ENCODE measurements around the gene FTH1. TPM values are rescaled to one million over a fixed set of nuclear protein-coding genes. Genes with fewer than 3 reads are reported as not detected.
A peak's percentile ranks its signal among the peaks of the same experiment; 100 is the strongest.

Gene FTH1
- total and polyA plus RNA-seq, 3 donors from 2014 or later = 1,162 to 2,237 (median 1,419) TPM

DNA sequence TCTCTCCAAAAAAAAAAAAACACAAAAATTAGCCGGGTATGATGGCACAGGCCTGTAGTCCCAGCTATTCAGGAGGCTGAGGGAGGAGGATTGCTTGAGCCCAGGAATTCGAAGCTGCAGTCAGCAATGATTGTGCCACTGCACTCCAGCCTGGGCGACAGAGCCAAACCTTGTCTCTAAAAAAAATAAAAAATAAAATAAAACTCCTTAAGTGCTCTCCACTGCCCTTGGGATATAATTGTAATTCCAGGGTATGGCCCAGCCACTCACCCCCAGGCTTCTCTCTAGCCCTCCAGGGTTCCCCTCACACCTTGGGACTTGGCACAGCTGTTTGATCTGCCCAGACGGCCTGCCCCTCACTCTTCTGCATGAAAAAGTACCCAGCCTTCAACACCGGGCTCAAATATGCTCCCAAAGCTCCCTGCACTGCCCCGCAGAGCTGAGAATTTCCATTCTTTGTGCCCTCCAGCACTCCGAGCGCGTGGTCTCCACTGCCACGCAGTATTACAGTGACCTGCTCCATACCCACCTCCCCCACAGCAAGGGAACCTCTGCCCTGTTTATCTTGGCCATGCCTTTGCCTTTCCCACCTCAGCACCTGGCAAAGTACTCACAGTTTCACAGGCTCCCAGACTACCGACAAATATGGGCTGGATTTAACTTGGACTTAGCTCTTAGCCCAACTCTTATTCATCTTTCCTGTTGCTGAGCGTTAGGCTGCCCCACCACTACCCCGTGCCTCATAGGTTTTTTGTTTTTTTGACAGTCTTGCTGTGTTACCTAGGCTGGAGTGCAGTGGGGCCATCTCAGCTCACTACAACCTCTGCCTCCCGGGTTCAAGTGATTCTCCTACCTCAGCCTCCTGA lies 7.6 kb upstream of the FTH1 start:
- no peak for DNase-seq
- Histone ChIP-seq H3K27me3 (no peaks in the 10 kb centered on the region), H3K9me3 (no peaks in the 10 kb centered on the region), H3K4me3 (no peak overlapping the region), H3K27ac (no peak overlapping the region), H3K4me1 (peaks cover 69% of the 10 kb centered on the region), H3K36me3 (ENCODE audit: low read depth, missing control alignments) (no peaks in the 10 kb centered on the region)
- TF ChIP-seq POLR2A (IDR thresholded peaks at IDR 0.05) = no peak
- TF ChIP-seq, protein P1, sequence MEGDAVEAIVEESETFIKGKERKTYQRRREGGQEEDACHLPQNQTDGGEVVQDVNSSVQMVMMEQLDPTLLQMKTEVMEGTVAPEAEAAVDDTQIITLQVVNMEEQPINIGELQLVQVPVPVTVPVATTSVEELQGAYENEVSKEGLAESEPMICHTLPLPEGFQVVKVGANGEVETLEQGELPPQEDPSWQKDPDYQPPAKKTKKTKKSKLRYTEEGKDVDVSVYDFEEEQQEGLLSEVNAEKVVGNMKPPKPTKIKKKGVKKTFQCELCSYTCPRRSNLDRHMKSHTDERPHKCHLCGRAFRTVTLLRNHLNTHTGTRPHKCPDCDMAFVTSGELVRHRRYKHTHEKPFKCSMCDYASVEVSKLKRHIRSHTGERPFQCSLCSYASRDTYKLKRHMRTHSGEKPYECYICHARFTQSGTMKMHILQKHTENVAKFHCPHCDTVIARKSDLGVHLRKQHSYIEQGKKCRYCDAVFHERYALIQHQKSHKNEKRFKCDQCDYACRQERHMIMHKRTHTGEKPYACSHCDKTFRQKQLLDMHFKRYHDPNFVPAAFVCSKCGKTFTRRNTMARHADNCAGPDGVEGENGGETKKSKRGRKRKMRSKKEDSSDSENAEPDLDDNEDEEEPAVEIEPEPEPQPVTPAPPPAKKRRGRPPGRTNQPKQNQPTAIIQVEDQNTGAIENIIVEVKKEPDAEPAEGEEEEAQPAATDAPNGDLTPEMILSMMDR (IDR thresholded peaks at IDR 0.05) = no peak
- intact Hi-C loops (cut with DNase I; ENCODE audit: low total_unique reads) = no loop called here
- 67 to 78% methylated on average over 14 of the region's 14 CpGs for WGBS, 2 donors

DNA sequence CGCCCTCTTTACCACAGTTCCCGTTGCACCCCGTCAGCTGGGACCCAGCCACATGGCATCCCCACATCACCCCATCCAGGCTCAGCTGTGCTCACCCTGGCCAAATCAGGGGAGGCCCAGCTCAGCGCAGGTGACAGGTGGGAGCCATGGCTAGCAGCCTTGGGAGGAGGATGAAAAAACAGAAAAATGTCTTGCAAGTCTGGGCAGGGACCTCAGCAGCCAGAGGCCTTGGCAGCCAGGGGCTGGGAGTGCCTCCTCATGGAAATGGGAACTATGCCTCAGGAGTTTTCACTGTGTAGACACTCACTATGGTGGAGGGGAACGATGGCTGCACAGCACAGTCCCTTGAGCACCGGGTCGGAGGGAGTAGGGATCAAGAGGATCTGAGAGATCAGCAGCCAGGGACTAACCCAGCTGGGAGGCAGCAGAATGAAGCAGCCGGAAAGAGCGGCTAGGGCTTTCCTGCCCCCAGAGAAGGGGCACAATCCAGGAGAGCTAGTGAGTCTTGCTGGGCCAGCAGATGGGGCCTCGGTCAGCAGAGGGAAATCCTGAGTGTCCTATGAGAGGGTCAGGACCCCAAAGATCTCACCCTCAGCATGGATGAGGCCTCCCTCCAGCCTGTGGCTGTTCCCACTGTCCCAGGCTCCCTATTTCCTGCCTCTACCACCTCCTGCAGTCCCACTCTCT lies 6.2 kb upstream of the FTH1 start:
- TF ChIP-seq, protein P1 (IDR thresholded peaks at IDR 0.05) = no peak
- TF ChIP-seq POLR2A (IDR thresholded peaks at IDR 0.05) = no peak
- Histone ChIP-seq H3K4me3 (no peak overlapping the region), H3K27me3 (no peaks in the 10 kb centered on the region), H3K4me1 (peaks cover 66% of the 10 kb centered on the region), H3K36me3 (ENCODE audit: low read depth, missing control alignments) (no peaks in the 10 kb centered on the region), H3K27ac (peak overlapping the region; percentile 84 to 100), H3K9me3 (no peaks in the 10 kb centered on the region)
- intact Hi-C loops (cut with DNase I; ENCODE audit: low total_unique reads) = no loop called here
- no peak for DNase-seq
- 62 to 68% methylated on average over 10 of the region's 10 CpGs for WGBS, 2 donors

DNA sequence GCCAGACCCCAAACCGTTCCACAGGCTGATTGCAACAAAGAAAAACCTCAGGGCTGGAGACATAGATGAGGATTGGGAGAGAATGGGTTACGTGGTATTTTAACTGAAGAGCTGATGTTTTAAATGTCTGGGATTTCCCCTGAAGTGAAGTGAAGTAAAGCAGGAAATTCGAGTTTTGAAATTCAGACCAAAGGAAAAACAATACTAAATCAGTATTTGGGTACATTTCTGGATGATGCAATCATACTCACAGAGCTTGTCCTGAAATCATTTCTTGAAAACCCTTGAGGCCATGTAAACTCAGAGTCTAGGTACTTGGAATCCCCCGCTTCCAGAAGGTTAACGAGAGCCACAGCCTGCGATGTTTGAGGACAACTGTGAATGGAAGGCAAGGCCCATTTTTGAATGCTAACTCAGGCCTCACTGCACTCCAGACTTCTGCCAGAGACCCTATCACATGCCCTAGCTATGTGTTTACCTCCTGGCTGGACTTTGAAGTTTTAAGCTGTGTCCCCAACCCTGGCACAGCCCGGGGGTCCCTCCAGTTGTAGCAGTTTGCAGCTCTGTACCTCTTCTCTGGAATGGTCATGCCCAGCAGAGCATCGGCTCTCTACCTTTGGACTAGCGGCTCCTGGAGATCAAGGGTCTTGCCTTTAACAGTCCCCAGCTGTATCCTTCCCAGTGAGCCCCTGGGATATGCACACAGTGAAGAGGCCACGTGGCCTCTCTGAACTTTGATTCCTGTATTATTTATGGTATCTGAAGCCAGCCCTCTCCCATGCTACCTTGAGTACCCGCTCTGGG lies 5.4 kb upstream of the FTH1 start:
- intact Hi-C loops (cut with DNase I; ENCODE audit: low total_unique reads) = no loop called here
- DNase-seq = no peak
- 57 to 60% methylated on average over 11 of the region's 11 CpGs for WGBS, 2 donors
- H3K27ac ChIP-seq = peak overlapping the region; percentile 84 to 100
- peaks cover 61% of the 10 kb centered on the region for H3K4me1 ChIP-seq
- no peaks in the 10 kb centered on the region for H3K27me3 ChIP-seq
- no peak overlapping the region for H3K4me3 ChIP-seq
- TF ChIP-seq, protein P1 (IDR thresholded peaks at IDR 0.05) = no peak
- TF ChIP-seq POLR2A (IDR thresholded peaks at IDR 0.05) = no peak
- no peaks in the 10 kb centered on the region for H3K9me3 ChIP-seq
- H3K36me3 ChIP-seq (ENCODE audit: low read depth, missing control alignments) = no peaks in the 10 kb centered on the region

DNA sequence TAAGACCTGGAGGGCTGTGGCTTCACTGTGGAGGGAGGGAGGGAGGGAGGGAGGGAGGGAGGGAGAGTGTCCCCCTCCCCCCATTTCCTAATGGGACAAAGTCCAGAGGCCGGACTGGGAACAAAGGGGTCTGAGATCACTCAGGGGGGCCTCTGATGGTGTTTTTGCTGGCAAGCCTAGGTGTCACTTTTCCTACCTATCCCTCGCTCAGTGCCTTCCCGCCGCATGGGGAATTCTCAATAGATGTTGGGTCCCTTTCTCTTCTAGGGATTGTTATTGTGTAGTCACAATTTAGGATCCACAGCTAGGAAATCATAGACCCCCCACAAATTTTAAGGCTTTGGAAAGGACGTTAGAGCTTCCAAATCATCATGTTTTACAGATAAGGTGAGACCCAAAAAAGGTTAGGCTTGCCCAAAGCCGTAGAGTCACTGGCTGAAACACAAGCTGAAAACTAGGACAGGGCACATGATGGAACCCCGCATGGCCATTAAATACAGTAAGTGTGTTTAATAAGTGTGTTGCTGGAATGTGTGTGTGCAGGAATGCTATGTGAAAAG lies 4.8 kb upstream of the FTH1 start:
- no peaks in the 10 kb centered on the region for H3K9me3 ChIP-seq
- no peak overlapping the region for H3K4me3 ChIP-seq
- no peak for DNase-seq
- intact Hi-C loops (cut with DNase I; ENCODE audit: low total_unique reads) = no loop called here
- peaks cover 61% of the 10 kb centered on the region for H3K4me1 ChIP-seq
- H3K27me3 ChIP-seq = no peaks in the 10 kb centered on the region
- no peaks in the 10 kb centered on the region for H3K36me3 ChIP-seq (ENCODE audit: low read depth, missing control alignments)
- H3K27ac ChIP-seq = peak overlapping the region; percentile 84 to 100
- 43 to 47% methylated on average over 7 of the region's 7 CpGs for whole genome bisulfite sequencing, 2 donors
- TF ChIP-seq, protein P1 (IDR thresholded peaks at IDR 0.05) = no peak
- TF ChIP-seq POLR2A (IDR thresholded peaks at IDR 0.05) = no peak
